Right kidney (tissue), 1 donor: Measurements from ENCODE around the gene PTPN2.

Experiments
- DNase-seq: peaks from one replicate; pipeline ENCODE4 v3.0.0-alpha.2; 2016

Gene PTPN2

GRCh38 chr18:12745095-12745795 is 138.8 kb downstream of the PTPN2 start:
- DNase-seq: no peak

- DNase-seq: no peak
Measured at GRCh38 chr18:12744103-12744502, 139.9 kb downstream of the PTPN2 start.

- no peak for DNase-seq
Measured at GRCh38 chr18:12742453-12742852, 141.6 kb downstream of the PTPN2 start.
